Testis (tissue), 2 donors: ENCODE data around the gene ATP4B.

Experiments used
- CTCF ChIP-seq, 3 experiments: fragments of 450-650 bp in 2 of 3; fragments of 200-600 bp in 1 of 3; sonication (generic) in 1 of 3; IDR thresholded peaks; one replicate each; pipeline ENCODE4 v1.5.1; 2016 to 2019; ENCODE audit warnings: antibody characterized with exemption in 3 of 3, mild to moderate bottlenecking in 2 of 3, moderate library complexity in 1 of 3
- POLR2A ChIP-seq: fragments of 450-650 bp; IDR thresholded peaks from one replicate; pipeline ENCODE4 v1.6.1; 2017; ENCODE audit warnings: antibody characterized with exemption, mild to moderate bottlenecking, moderate library complexity

- TF ChIP-seq POLR2A (no peak), CTCF (IDR thresholded peaks at IDR 0.05) (no peak)
These were observed 40.8 kb downstream of the ATP4B start for GRCh38 chr13:113616991-113617749.
